Right lobe of liver (tissue), 4 donors: ENCODE data around the gene TAF5L.

Experiments used
- CTCF ChIP-seq, 4 donors: fragments of 200-600 bp in 3 of 4; fragments of 450-650 bp in 1 of 4; IDR thresholded peaks; one replicate each; pipeline versions ENCODE4 v1.5.1 to v1.8.0; 2016 to 2022; ENCODE audit warnings: antibody characterized with exemption in 4 of 4, mild to moderate bottlenecking in 2 of 4
- POLR2A ChIP-seq: fragments of 450-650 bp; IDR thresholded peaks from one replicate; pipeline ENCODE4 v1.6.1; 2017; ENCODE audit warnings: antibody characterized with exemption, mild to moderate bottlenecking
- donor health status: DM: no; HTN: no; CAD: no.
- donor health status: DM: no; HTN: no; CAD: no.
- donor health status: DM: no; HTN: yes; CAD: no.

- no peak for TF ChIP-seq CTCF (IDR thresholded peaks at IDR 0.05)
- no peak for TF ChIP-seq POLR2A
These were observed 18.6 kb downstream of the TAF5L start for GRCh38 chr1:229607370-229607769.
